Measurements from ENCODE around the gene NFYB.

- TF ChIP-seq CTCF (IDR thresholded peaks at IDR 0.05; ENCODE audit: low read length) (no peak), EZH2 (IDR thresholded peaks at IDR 0.05; ENCODE audit: borderline replicate concordance, low read length) (no peak)
These were observed 65.9 kb downstream of the NFYB start for GRCh38 chr12:104072099-104072498.
